ENCODE data around the gene ABHD14A. TPM values are rescaled to one million over a fixed set of nuclear protein-coding genes. Genes with fewer than 3 reads are reported as not detected.

The ABHD14A gene
- total RNA-seq, 1 experiment from 2014 or later, result 3.8 TPM

DNA sequence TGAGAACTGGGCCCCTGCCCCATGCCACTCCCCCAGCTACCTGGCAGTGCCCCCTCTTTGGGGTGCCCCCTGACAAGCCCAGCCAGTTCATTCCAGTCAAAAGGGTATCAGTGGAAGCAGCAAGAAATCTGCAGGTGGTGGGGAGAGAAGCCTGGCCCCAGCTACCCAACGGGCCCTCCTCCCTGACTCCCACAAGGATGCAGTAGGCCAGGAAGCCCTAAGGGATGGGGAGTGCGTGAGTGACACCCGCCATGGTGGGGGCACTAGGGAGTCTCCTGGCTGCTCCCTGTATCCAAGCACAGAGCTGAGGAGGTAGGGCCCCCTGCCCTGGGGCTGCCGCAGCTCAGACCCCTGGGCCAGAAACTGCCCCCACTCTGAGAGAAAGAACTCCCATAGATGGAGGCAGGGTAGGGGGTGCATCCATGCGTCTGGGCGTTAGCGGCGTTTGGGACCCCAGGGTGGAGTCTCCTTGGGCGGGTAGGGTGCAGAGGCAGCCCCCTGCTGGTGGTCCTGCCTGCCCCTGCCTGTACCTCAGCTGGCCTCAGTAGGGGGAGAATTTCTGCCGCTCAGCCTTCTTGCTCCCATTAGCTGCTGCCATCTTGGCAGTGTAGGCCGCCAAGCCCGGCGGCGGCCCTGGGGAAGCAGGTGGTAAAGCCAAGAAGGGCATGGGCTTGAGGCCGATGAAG is 17.2 kb upstream of the ABHD14A start (continued):
- TF ChIP-seq, protein P1, sequence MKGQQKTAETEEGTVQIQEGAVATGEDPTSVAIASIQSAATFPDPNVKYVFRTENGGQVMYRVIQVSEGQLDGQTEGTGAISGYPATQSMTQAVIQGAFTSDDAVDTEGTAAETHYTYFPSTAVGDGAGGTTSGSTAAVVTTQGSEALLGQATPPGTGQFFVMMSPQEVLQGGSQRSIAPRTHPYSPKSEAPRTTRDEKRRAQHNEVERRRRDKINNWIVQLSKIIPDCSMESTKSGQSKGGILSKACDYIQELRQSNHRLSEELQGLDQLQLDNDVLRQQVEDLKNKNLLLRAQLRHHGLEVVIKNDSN (CRISPR knock-in tag; IDR thresholded peaks at IDR 0.05), result no peak
- no peak for TF ChIP-seq JUN (CRISPR knock-in tag; IDR thresholded peaks at IDR 0.05)

DNA sequence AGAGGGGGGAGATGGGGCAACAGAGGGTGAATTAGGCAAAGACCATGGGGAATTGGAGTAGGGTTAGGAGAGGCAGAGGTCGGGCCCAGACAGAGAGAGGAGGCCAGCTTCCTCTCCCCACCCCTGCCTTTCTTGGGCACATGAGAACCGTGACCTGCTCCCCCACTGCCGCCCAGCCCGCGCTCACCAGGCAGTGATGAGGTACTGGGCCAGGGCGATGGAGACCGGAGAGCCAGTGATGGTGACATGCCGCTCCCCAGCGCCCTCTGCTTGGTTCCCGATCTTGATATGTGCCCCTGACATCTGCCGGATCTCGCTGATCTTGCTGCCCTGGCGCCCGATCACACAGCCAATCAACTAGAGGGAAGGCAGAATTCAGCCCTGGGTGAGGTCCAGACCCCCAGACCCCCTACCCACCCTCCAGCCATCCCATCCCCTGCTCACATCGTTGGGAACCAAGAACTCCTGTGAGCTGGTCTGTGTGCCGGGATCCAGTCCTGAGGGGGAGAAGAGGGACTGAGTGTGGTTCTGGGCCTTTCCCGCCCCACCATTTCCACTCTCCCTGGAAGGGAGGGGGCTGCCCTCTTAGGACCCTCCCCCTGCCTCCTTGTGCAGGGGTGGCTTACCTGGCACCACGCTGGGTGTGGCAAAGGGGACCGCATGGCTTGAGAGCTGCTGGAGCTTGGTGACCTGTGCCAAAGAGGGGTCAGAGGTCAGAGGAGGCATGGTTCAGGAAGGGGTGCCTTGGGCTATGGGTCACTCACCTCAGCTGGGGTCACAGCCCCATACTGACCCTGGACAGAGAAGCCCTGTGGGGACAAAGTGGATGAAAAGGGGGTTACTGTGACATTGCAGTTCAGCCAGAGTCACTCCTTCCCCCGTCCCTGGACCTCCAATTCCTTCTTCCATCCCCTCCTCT is 16.0 kb upstream of the ABHD14A start:
- POLR2A ChIA-PET, result no interaction called here
- CTCF ChIA-PET, result interaction anchor here (2.9 to 3.1 kb wide), 2 partner anchors 15 to 24 kb away, joined by 8 to 21 read pairs; partner anchors contain the start of genes ABHD14A, ABHD14B and ACY1
- ATAC-seq, result no peak

More for the DNA sequence above, 16.0 kb upstream of the ABHD14A start:
- peaks cover 5% of the 10 kb centered on the region; the same call in 1 of the 2 replicates for H3K4me1 Mint-ChIP-seq
- DNase-seq (ENCODE audit: low spot score), result no peak
- H3K27ac Mint-ChIP-seq, result no peak overlapping the region
- H3K27me3 Mint-ChIP-seq (ENCODE audit: low read depth), result peaks cover 29% of the 10 kb centered on the region
- H3K36me3 Mint-ChIP-seq, result no peaks in the 10 kb centered on the region
- H3K4me3 Mint-ChIP-seq, result no peak overlapping the region
- no peaks in the 10 kb centered on the region for H3K9me3 Mint-ChIP-seq
- TF ChIP-seq ZBTB43 (CRISPR knock-in tag; IDR thresholded peaks at IDR 0.05) (no peak), NFYB (CRISPR knock-in tag; conservative IDR thresholded peaks at IDR 0.05; ENCODE audit: low read depth) (no peak), AFF4 (CRISPR knock-in tag; IDR thresholded peaks at IDR 0.05; ENCODE audit: borderline replicate concordance) (no peak), ZNF416 (CRISPR knock-in tag; IDR thresholded peaks at IDR 0.05) (no peak), NFE2L1 (CRISPR knock-in tag; IDR thresholded peaks at IDR 0.05) (no peak), USF2 (CRISPR knock-in tag; IDR thresholded peaks at IDR 0.05) (no peak), FOXP1 (CRISPR knock-in tag; IDR thresholded peaks at IDR 0.05; ENCODE audit: borderline replicate concordance) (no peak), IRF2 (CRISPR knock-in tag; IDR thresholded peaks at IDR 0.05; ENCODE audit: borderline replicate concordance, low read depth) (no peak), TP53 (CRISPR knock-in tag; IDR thresholded peaks at IDR 0.05) (no peak)
- TF ChIP-seq, protein P2, sequence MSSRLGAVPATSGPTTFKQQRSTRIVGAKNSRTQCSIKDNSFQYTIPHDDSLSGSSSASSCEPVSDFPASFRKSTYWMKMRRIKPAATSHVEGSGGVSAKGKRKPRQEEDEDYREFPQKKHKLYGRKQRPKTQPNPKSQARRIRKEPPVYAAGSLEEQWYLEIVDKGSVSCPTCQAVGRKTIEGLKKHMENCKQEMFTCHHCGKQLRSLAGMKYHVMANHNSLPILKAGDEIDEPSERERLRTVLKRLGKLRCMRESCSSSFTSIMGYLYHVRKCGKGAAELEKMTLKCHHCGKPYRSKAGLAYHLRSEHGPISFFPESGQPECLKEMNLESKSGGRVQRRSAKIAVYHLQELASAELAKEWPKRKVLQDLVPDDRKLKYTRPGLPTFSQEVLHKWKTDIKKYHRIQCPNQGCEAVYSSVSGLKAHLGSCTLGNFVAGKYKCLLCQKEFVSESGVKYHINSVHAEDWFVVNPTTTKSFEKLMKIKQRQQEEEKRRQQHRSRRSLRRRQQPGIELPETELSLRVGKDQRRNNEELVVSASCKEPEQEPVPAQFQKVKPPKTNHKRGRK (CRISPR knock-in tag; IDR thresholded peaks at IDR 0.05; ENCODE audit: borderline replicate concordance), result no peak
- TF ChIP-seq, protein P3, sequence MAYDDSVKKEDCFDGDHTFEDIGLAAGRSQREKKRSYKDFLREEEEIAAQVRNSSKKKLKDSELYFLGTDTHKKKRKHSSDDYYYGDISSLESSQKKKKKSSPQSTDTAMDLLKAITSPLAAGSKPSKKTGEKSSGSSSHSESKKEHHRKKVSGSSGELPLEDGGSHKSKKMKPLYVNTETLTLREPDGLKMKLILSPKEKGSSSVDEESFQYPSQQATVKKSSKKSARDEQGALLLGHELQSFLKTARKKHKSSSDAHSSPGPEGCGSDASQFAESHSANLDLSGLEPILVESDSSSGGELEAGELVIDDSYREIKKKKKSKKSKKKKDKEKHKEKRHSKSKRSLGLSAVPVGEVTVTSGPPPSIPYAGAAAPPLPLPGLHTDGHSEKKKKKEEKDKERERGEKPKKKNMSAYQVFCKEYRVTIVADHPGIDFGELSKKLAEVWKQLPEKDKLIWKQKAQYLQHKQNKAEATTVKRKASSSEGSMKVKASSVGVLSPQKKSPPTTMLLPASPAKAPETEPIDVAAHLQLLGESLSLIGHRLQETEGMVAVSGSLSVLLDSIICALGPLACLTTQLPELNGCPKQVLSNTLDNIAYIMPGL (CRISPR knock-in tag; IDR thresholded peaks at IDR 0.05), result no peak
